GM12865 (cell line): Measurements from ENCODE around the gene TLE2.
"Not testable (repeated sequence)": the region's sequence is repeated elsewhere in the genome, so short reads cannot be mapped to it uniquely, and the experiment has no call there.

Source experiments
- DNase-seq: peaks from one replicate; pipeline ENCODE4 v3.0.0; 2010; ENCODE audit warnings: low read depth
- H3K4me3 ChIP-seq: 2 replicates; pipeline ENCODE4 v1.5.1; 2011; ENCODE audit warnings: mild to moderate bottlenecking, low read depth, low read length, control low read depth
- CTCF ChIP-seq: IDR thresholded peaks from 2 replicates; pipeline ENCODE4 v1.5.1; 2011; ENCODE audit warnings: low read length, control low read depth, low read depth, inconsistent platforms; ENCODE audit not compliant: insufficient read depth; ENCODE audit errors: missing control alignments

Gene TLE2

GRCh38 chr19:3041761-3042620 lies 12.9 kb upstream of the TLE2 start:
- TF ChIP-seq CTCF, result no peak
- DNase-seq, result no peak
- no peak overlapping the region for H3K4me3 ChIP-seq

- no peak for DNase-seq
- no peak overlapping the region for H3K4me3 ChIP-seq
- TF ChIP-seq CTCF, result no peak
Observed at GRCh38 chr19:3041327-3041726, 12.2 kb upstream of the TLE2 start.

- TF ChIP-seq CTCF, result no peak
- H3K4me3 ChIP-seq, result no peak overlapping the region
- no peak for DNase-seq
Observed at GRCh38 chr19:3039641-3040077, 10.6 kb upstream of the TLE2 start.

- H3K4me3 ChIP-seq, result no peak overlapping the region
- TF ChIP-seq CTCF, result no peak
- DNase-seq, result no peak
Observed at GRCh38 chr19:3039125-3039524, 10.0 kb upstream of the TLE2 start.

- no peak for TF ChIP-seq CTCF
- H3K4me3 ChIP-seq, result no peak overlapping the region
Observed at GRCh38 chr19:3038214-3038613, 9.1 kb upstream of the TLE2 start.

GRCh38 chr19:3036977-3037544 lies 8.0 kb upstream of the TLE2 start:
- not testable (repeated sequence) for DNase-seq, H3K4me3 ChIP-seq

More at GRCh38 chr19:3038214-3038613, 9.1 kb upstream of the TLE2 start:
- DNase-seq, result no peak

GRCh38 chr19:3036119-3036976 lies 7.3 kb upstream of the TLE2 start:
- TF ChIP-seq CTCF, result no peak
- DNase-seq, result peak; percentile 90
- peak overlapping the region; percentile 90 for H3K4me3 ChIP-seq
